ENCODE results near the gene DNAJA1.

- TF ChIP-seq MAX (IDR thresholded peaks at IDR 0.05; ENCODE audit: insufficient read depth, insufficient read length) (no peak), POLR2A (IDR thresholded peaks at IDR 0.05; ENCODE audit: low read depth, low read length) (no peak), CTCF (IDR thresholded peaks at IDR 0.05; ENCODE audit: extremely low read depth in 1 of 2, insufficient read depth in 1 of 2, low read depth in 1 of 2, low read length in 2 of 2) (no peak)
Observed at GRCh38 chr9:33017283-33018041, 7.6 kb upstream of the DNAJA1 start.

Data from endothelial cell of umbilical vein (primary cell).